IMR-90 (cell line): Measurements from ENCODE around the gene C5. TPM values are rescaled to one million over a fixed set of nuclear protein-coding genes. Genes with fewer than 3 reads are reported as not detected.

ENCODE experiments used
- ATAC-seq: fragments of 200-7000 bp; cut with Tn5 transposase; 2 replicates; pipeline ENCODE4 v1.9.1; 2020; ENCODE audit warnings: low read depth, mild to moderate bottlenecking, moderate library complexity
- BruUV-seq: library from RNA; stranded (reverse); fragments of 400-500 nt; replicated peaks from 2 replicates; lab custom pipeline; 2021; lab: Mats Ljungman, UMichigan
- CTCF ChIA-PET: fragments of 300-600 bp; formaldehyde crosslinking; extraction: SDS; loops from one replicate; lab custom pipeline; 2021; ENCODE audit warnings: antibody characterized with exemption; lab: Yijun Ruan, JAX
- POLR2A ChIA-PET: fragments of 300-600 bp; sonication (Branson Sonifier 250); formaldehyde crosslinking; loops from one replicate; lab custom pipeline; 2022; ENCODE audit warnings: antibody characterized with exemption; ENCODE audit not compliant: unreplicated experiment; lab: Charles Lee
- DNase-seq: peaks from one replicate; pipeline ENCODE4 v3.0.0; 2013
- H2AFZ ChIP-seq: replicated peaks from 2 replicates; pipeline ENCODE3; 2013; ENCODE audit warnings: low read length, mild to moderate bottlenecking; ENCODE audit not compliant: poor library complexity
- H2AK5ac ChIP-seq: 2 replicates; pipeline ENCODE4 v1.6.1; 2013; ENCODE audit warnings: low read depth, low read length, inconsistent platforms
- H2AK9ac ChIP-seq: replicated peaks from 2 replicates; pipeline ENCODE3; 2013; ENCODE audit warnings: mild to moderate bottlenecking, low read depth, low read length, moderate library complexity; ENCODE audit not compliant: poor library complexity
- H2BK120ac ChIP-seq: 2 replicates; pipeline ENCODE4 v1.6.1; 2013; ENCODE audit warnings: low read depth, low read length, inconsistent platforms
- H2BK15ac ChIP-seq: 3 replicates; pipeline ENCODE4 v1.6.1; 2013; ENCODE audit warnings: low read depth, low read length, inconsistent platforms
- H2BK20ac ChIP-seq: 2 replicates; pipeline ENCODE4 v1.6.1; 2013; ENCODE audit warnings: low read depth, mild to moderate bottlenecking, inconsistent platforms, low read length, moderate library complexity
- H2BK5ac ChIP-seq: 2 replicates; pipeline ENCODE4 v1.6.1; 2013; ENCODE audit warnings: mild to moderate bottlenecking, low read depth, low read length, inconsistent platforms; ENCODE audit not compliant: poor library complexity, severe bottlenecking
- H3K14ac ChIP-seq: replicated peaks from 2 replicates; pipeline ENCODE4 v1.6.1; 2013; ENCODE audit warnings: low read depth, low read length, inconsistent platforms
- H3K18ac ChIP-seq: 2 replicates; pipeline ENCODE4 v1.6.1; 2013; ENCODE audit warnings: low read depth, low read length, control low read depth
- H3K23ac ChIP-seq: 2 replicates; pipeline ENCODE4 v1.6.1; 2013; ENCODE audit warnings: low read depth, low read length, inconsistent platforms
- H3K27ac ChIP-seq: 2 replicates; pipeline ENCODE4 v1.5.1; 2013; ENCODE audit warnings: mild to moderate bottlenecking, control low read depth, low read length; ENCODE audit not compliant: insufficient read depth
- H3K27me3 ChIP-seq: 2 replicates; pipeline ENCODE4 v1.6.1; 2013; ENCODE audit warnings: low read length; ENCODE audit not compliant: control insufficient read depth, insufficient read depth
- H3K36me3 ChIP-seq: 2 replicates; pipeline ENCODE4 v1.6.1; 2013; ENCODE audit warnings: low read length, mixed read lengths; ENCODE audit not compliant: control insufficient read depth, insufficient read depth
- H3K4ac ChIP-seq: 2 replicates; pipeline ENCODE4 v1.6.1; 2013; ENCODE audit warnings: low read depth, low read length, inconsistent platforms
- H3K4me1 ChIP-seq: 2 replicates; pipeline ENCODE4 v1.6.1; 2013; ENCODE audit warnings: low read length, mixed read lengths; ENCODE audit not compliant: control insufficient read depth, insufficient read depth
- H3K4me2 ChIP-seq: 2 replicates; pipeline ENCODE4 v1.6.1; 2013; ENCODE audit warnings: low read depth, mild to moderate bottlenecking, control low read depth, low read length, moderate library complexity
- H3K4me3 ChIP-seq: 2 replicates; pipeline ENCODE4 v1.5.1; 2013; ENCODE audit warnings: low read depth, mild to moderate bottlenecking, control low read depth, low read length, moderate library complexity; ENCODE audit not compliant: insufficient read depth
- H3K56ac ChIP-seq: 2 replicates; pipeline ENCODE4 v1.6.1; 2013; ENCODE audit warnings: low read length, inconsistent platforms; ENCODE audit not compliant: insufficient read depth; ENCODE audit errors: extremely low read depth
- H3K79me1 ChIP-seq, 2 experiments: 2 replicates each; pipeline ENCODE4 v1.6.1; 2013; ENCODE audit warnings: low read length in 2 of 2, inconsistent platforms in 1 of 2, low read depth in 1 of 2
- H3K9ac ChIP-seq: 2 replicates; pipeline ENCODE4 v1.6.1; 2013; ENCODE audit warnings: low read depth, low read length, control low read depth
- H3K9me1 ChIP-seq: 2 replicates; pipeline ENCODE4 v1.6.1; 2013; ENCODE audit warnings: low read length, inconsistent platforms; ENCODE audit not compliant: insufficient read depth
- H3K9me3 ChIP-seq: 2 replicates; pipeline ENCODE4 v1.6.1; 2013; ENCODE audit warnings: low read length; ENCODE audit not compliant: control insufficient read depth, insufficient read depth
- H4K20me1 ChIP-seq: 2 replicates; pipeline ENCODE4 v1.6.1; 2013; ENCODE audit warnings: low read length, inconsistent platforms; ENCODE audit not compliant: insufficient read depth
- H4K5ac ChIP-seq: 2 replicates; pipeline ENCODE4 v1.6.1; 2013; ENCODE audit warnings: mild to moderate bottlenecking, low read depth, low read length, control low read depth
- H4K8ac ChIP-seq, 2 experiments: 2 replicates each; pipeline ENCODE4 v1.6.1; 2013; ENCODE audit warnings: low read depth in 2 of 2, low read length in 2 of 2, control low read depth in 1 of 2, inconsistent platforms in 1 of 2
- H4K91ac ChIP-seq: 2 replicates; pipeline ENCODE4 v1.6.1; 2013; ENCODE audit warnings: low read depth, low read length, inconsistent platforms; ENCODE audit not compliant: insufficient read depth
- FOS ChIP-seq: fragments of 150-350 bp; IDR thresholded peaks from 2 replicates; pipeline ENCODE4 v1.6.1; 2016; ENCODE audit warnings: low read depth, low read length
- MAFK ChIP-seq: IDR thresholded peaks from 2 replicates; pipeline ENCODE4 v1.6.1; 2012; ENCODE audit warnings: low read depth, low read length, improper control_type of control experiment
- MAZ ChIP-seq: IDR thresholded peaks from 2 replicates; pipeline ENCODE4 v1.6.1; 2012; ENCODE audit warnings: low read depth, mild to moderate bottlenecking, low read length, improper control_type of control experiment, moderate library complexity, borderline replicate concordance
- POLR2A ChIP-seq: IDR thresholded peaks from 2 replicates; pipeline ENCODE4 v1.6.1; 2012; ENCODE audit warnings: mild to moderate bottlenecking, low read depth, low read length
- RAD21 ChIP-seq: IDR thresholded peaks from 2 replicates; pipeline ENCODE4 v1.6.1; 2012; ENCODE audit warnings: low read length, improper control_type of control experiment
- SMC3 ChIP-seq: fragments of 150-350 bp; IDR thresholded peaks from 2 replicates; pipeline ENCODE4 v1.6.1; 2016; ENCODE audit warnings: low read depth, mild to moderate bottlenecking, antibody characterized with exemption, low read length, moderate library complexity
- WGBS, 2 experiments: methylation state at CpG; one replicate each; pipeline versions ENCODE4 v1.1.5 to v1.1.7; 2013; ENCODE audit warnings: missing lambda C conversion rate in 2 of 2; ENCODE audit not compliant: insufficient read length in 1 of 2; ENCODE audit errors: extremely low coverage in 2 of 2; 5-methylcytosine and 5-hydroxymethylcytosine counted together
- dilution Hi-C: fragments of 300-500 bp; cut with HindIII; formaldehyde crosslinking; loops from one replicate; pipeline ENCODE4 v1.14.3; 2018; ENCODE audit warnings: low sequenced_read_pairs; ENCODE audit not compliant: unreplicated experiment
- in situ Hi-C: fragments of 300-500 bp; cut with MboI; formaldehyde crosslinking; loops from 3 replicates; pipeline ENCODE4 v1.14.3; 2019; ENCODE audit warnings: low sequenced_read_pairs, inconsistent platforms, mixed read lengths
- intact Hi-C: fragments of 100-400 bp; cut with micrococcal nuclease; formaldehyde crosslinking; loops from 2 replicates; pipeline ENCODE4 v1.10.0; 2022
- polyA plus RNA-seq, 3 experiments: library from polyadenylated mRNA; depleted of rRNA; stranded (reverse); fragments of >200 nt; gene quantifications; 2 replicates each; pipeline ENCODE4 v1.2.3, GENCODE V29; 2012; ENCODE audit warnings: low replicate concordance in 1 of 3
- total RNA-seq: library from RNA; depleted of rRNA; stranded (reverse); fragments of >200 nt; gene quantifications from 2 replicates; pipeline ENCODE4 v1.2.3, GENCODE V29; 2012

Gene C5
- total and polyA plus RNA-seq, 2 of the 4 experiments (the other 2 are of a cell fraction): 1.5 to 2.3 TPM

- dilution Hi-C loops: no loop called here
- no peak for DNase-seq
- Histone ChIP-seq H4K91ac (no peak overlapping the region), H3K4me1 (peaks cover 6% of the 10 kb centered on the region), H3K36me3 (no peaks in the 10 kb centered on the region), H2BK120ac (no peak overlapping the region), H3K14ac (no peak overlapping the region), H3K9me3 (no peaks in the 10 kb centered on the region), H3K56ac (no peak overlapping the region), H3K27me3 (no peaks in the 10 kb centered on the region), H3K4me3 (no peak overlapping the region), H2BK15ac (no peak overlapping the region), H4K8ac (no peak overlapping the region), H2BK20ac (no peak overlapping the region), H3K4me2 (no peak overlapping the region), H2AK9ac (no peak overlapping the region), H3K79me1 (no peaks in the 10 kb centered on the region), H4K20me1 (no peaks in the 10 kb centered on the region), H3K18ac (no peak overlapping the region), H3K4ac (no peak overlapping the region), H2BK5ac (no peak overlapping the region), H3K23ac (no peak overlapping the region), H4K5ac (no peak overlapping the region), H3K9ac (no peak overlapping the region), H3K9me1 (no peaks in the 10 kb centered on the region), H2AK5ac (no peak overlapping the region), H2AFZ (no peak overlapping the region), H3K27ac (no peak overlapping the region)
- 100% methylated on average over 1 of the region's 8 CpGs; no CpG with 5 or more reads in 1 of the 2 experiments for WGBS, 2 experiments
- CTCF ChIA-PET: interaction anchor here (0.7 to 2.2 kb wide), 3 partner anchors 29 to 90 kb away, joined by 3 to 7 read pairs (median 5); no protein-coding TSS in a partner anchor
- in situ Hi-C loops: loop anchor here (25.0 kb wide), 1 partner anchor 408 kb away; no protein-coding TSS in a partner anchor
- intact Hi-C loops: loop anchor here (5.0 kb wide), 1 partner anchor 218 kb away; no protein-coding TSS in a partner anchor
- BruUV-seq: no TSS peak
- TF ChIP-seq MAZ (no peak), FOS (no peak), POLR2A (no peak), RAD21 (no peak), MAFK (no peak), SMC3 (no peak)
- ATAC-seq: no peak
- POLR2A ChIA-PET: no interaction called here
Measured at GRCh38 chr9:120979797-120980196, 70.3 kb downstream of the C5 start.
